ENCODE data around the gene SNX25.

Gene SNX25

DNA sequence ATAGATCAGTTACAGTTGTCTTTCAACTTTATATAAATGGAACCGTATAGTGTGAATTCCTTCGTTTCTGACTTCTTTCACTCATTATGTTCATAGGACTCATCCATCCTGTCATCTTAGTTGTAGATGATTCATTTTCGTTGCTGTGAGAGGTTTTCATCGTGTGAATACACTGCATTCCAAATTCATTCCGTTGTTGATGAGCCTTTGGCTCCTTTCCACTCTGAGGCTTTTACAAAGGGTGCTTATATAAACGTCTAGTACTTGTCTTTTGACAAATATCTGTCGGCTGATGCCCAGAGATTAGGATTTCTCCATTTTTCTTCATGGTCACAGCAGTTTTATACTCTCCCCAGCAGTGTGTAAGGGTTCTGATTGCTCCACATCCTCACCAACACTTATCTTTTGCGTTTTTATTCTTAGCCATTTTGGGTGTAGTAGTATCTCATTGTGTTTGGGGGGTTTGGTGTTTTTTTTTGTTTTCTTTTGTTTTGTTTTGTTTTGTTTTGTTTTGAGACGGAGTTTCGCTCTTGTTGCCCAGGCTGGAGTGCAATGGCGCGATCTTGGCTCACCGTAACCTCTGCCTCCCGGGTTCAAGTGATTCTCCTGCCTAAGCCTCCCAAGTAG, 137.7 kb downstream of the SNX25 start:
- no peak overlapping the region for H3K27ac ChIP-seq (ENCODE audit: low read depth, low read length)
- H3K9me3 ChIP-seq (ENCODE audit: control insufficient read depth, insufficient read depth, low read length) = no peaks in the 10 kb centered on the region
- no peaks in the 10 kb centered on the region for H4K20me1 ChIP-seq (ENCODE audit: control insufficient read depth, insufficient read depth, low read depth, low read length)
- peaks cover 23% of the 10 kb centered on the region for H3K4me1 ChIP-seq (ENCODE audit: control insufficient read depth, low read length)
- peaks cover 88% of the 10 kb centered on the region for H3K36me3 ChIP-seq (ENCODE audit: control insufficient read depth, low read length)
- H3K27me3 ChIP-seq (ENCODE audit: control insufficient read depth, low read length) = no peaks in the 10 kb centered on the region
- H3F3A ChIP-seq (ENCODE audit: control insufficient read depth, insufficient read depth) = no peaks in the 10 kb centered on the region
- no peak for TF ChIP-seq EZH2phosphoT487 (IDR thresholded peaks at IDR 0.05; ENCODE audit: borderline replicate concordance, low read length)
- TF ChIP-seq, protein P1, sequence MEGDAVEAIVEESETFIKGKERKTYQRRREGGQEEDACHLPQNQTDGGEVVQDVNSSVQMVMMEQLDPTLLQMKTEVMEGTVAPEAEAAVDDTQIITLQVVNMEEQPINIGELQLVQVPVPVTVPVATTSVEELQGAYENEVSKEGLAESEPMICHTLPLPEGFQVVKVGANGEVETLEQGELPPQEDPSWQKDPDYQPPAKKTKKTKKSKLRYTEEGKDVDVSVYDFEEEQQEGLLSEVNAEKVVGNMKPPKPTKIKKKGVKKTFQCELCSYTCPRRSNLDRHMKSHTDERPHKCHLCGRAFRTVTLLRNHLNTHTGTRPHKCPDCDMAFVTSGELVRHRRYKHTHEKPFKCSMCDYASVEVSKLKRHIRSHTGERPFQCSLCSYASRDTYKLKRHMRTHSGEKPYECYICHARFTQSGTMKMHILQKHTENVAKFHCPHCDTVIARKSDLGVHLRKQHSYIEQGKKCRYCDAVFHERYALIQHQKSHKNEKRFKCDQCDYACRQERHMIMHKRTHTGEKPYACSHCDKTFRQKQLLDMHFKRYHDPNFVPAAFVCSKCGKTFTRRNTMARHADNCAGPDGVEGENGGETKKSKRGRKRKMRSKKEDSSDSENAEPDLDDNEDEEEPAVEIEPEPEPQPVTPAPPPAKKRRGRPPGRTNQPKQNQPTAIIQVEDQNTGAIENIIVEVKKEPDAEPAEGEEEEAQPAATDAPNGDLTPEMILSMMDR (IDR thresholded peaks at IDR 0.05; ENCODE audit: low read depth, low read length, poor library complexity, severe bottlenecking) = no peak
- H3K79me2 ChIP-seq (ENCODE audit: control insufficient read depth, low read length) = no peaks in the 10 kb centered on the region
- H3K4me3 ChIP-seq (ENCODE audit: low read length) = no peak overlapping the region
- H3K9me2 ChIP-seq (replicated peaks; ENCODE audit: control insufficient read depth, low read length) = no peaks in the 10 kb centered on the region
- no peak overlapping the region for H3K4me2 ChIP-seq (ENCODE audit: low read length)

DNA sequence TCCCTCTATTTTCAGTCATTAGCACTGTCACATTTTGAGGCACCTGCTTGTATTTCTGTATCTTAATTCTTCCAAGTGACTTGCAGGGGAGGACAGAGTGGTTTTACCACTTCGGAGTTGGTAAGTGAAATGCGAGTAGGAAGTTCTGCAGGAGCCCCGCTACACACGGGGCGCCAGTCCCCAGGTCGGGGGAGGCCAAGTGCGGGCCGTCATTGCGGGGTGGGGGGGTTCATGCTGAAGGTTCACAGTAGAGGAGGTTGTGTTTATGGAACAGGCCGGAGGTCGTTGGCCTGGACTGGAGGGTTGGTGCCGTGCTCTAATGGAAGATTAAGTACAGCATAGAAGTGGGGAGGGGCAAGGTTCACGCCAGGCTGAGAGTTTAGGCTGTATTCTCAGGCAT, 142.3 kb downstream of the SNX25 start:
- Histone ChIP-seq H4K20me1 (ENCODE audit: control insufficient read depth, insufficient read depth, low read depth, low read length) (no peaks in the 10 kb centered on the region), H3F3A (ENCODE audit: control insufficient read depth, insufficient read depth) (no peaks in the 10 kb centered on the region), H3K4me2 (ENCODE audit: low read length) (no peak overlapping the region), H3K4me3 (ENCODE audit: low read length) (no peak overlapping the region), H3K27me3 (ENCODE audit: control insufficient read depth, low read length) (no peaks in the 10 kb centered on the region), H3K9me3 (ENCODE audit: control insufficient read depth, insufficient read depth, low read length) (no peaks in the 10 kb centered on the region), H3K9me2 (replicated peaks; ENCODE audit: control insufficient read depth, low read length) (no peaks in the 10 kb centered on the region), H3K36me3 (ENCODE audit: control insufficient read depth, low read length) (peaks cover 75% of the 10 kb centered on the region), H3K79me2 (ENCODE audit: control insufficient read depth, low read length) (no peaks in the 10 kb centered on the region), H3K4me1 (ENCODE audit: control insufficient read depth, low read length) (no peaks in the 10 kb centered on the region), H3K27ac (ENCODE audit: low read depth, low read length) (no peak overlapping the region)
- no peak for TF ChIP-seq EZH2phosphoT487 (IDR thresholded peaks at IDR 0.05; ENCODE audit: borderline replicate concordance, low read length)
- TF ChIP-seq, protein P1 (IDR thresholded peaks at IDR 0.05; ENCODE audit: low read depth, low read length, poor library complexity, severe bottlenecking) = no peak

DNA sequence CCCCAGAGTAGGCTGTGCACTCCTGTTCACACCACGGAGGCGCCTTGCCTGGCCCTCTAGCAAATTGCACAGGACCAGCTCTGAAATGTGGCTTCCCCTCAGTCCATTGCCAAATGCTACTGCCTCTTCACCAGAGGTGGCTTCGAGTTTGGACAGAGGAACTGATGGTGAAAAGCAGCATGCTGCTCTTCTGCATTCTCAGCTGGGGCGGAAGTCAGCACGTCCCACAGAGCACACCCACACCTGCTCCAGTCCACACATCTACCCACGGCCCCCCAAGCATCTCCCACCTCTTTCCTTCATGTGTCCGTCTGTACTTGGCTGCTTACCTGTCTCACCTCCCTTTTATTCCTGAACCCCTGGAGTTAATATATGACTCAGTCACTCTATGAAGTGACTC, 142.8 kb downstream of the SNX25 start:
- Histone ChIP-seq H3F3A (ENCODE audit: control insufficient read depth, insufficient read depth) (no peaks in the 10 kb centered on the region), H4K20me1 (ENCODE audit: control insufficient read depth, insufficient read depth, low read depth, low read length) (no peaks in the 10 kb centered on the region), H3K27me3 (ENCODE audit: control insufficient read depth, low read length) (no peaks in the 10 kb centered on the region), H3K36me3 (ENCODE audit: control insufficient read depth, low read length) (peaks cover 72% of the 10 kb centered on the region), H3K9me3 (ENCODE audit: control insufficient read depth, insufficient read depth, low read length) (no peaks in the 10 kb centered on the region), H3K79me2 (ENCODE audit: control insufficient read depth, low read length) (no peaks in the 10 kb centered on the region), H3K4me3 (ENCODE audit: low read length) (no peak overlapping the region), H3K4me2 (ENCODE audit: low read length) (no peak overlapping the region), H3K4me1 (ENCODE audit: control insufficient read depth, low read length) (no peaks in the 10 kb centered on the region), H3K27ac (ENCODE audit: low read depth, low read length) (no peak overlapping the region), H3K9me2 (replicated peaks; ENCODE audit: control insufficient read depth, low read length) (no peaks in the 10 kb centered on the region)
- no peak for TF ChIP-seq EZH2phosphoT487 (IDR thresholded peaks at IDR 0.05; ENCODE audit: borderline replicate concordance, low read length)
- TF ChIP-seq, protein P1 (IDR thresholded peaks at IDR 0.05; ENCODE audit: low read depth, low read length, poor library complexity, severe bottlenecking) = no peak
